Transverse colon (tissue), 4 donors: ENCODE results near the gene ENG. TPM values are rescaled to one million over a fixed set of nuclear protein-coding genes. Genes with fewer than 3 reads are reported as not detected.

Experiments
- DNase-seq: peaks from one replicate; pipeline ENCODE4 v3.0.0-alpha.2; 2019
- H3K27ac ChIP-seq, 4 donors: fragments of 200-600 bp; sonication (generic); 2 replicates each; pipeline ENCODE4 v1.5.1; 2016 to 2018; ENCODE audit warnings: inconsistent platforms in 4 of 4
- H3K27me3 ChIP-seq: fragments of 200-600 bp; sonication (generic); 2 replicates; pipeline ENCODE4 v1.5.1; 2017; ENCODE audit warnings: inconsistent platforms
- H3K36me3 ChIP-seq, 4 donors: fragments of 200-600 bp; sonication (generic); 2 replicates each; pipeline ENCODE4 v1.5.1; 2017 to 2019; ENCODE audit warnings: inconsistent platforms in 4 of 4
- H3K4me1 ChIP-seq, 4 donors: fragments of 200-600 bp; sonication (generic); 2 replicates each; pipeline ENCODE4 v1.5.1; 2017 to 2020; ENCODE audit warnings: inconsistent platforms in 4 of 4
- H3K4me3 ChIP-seq, 4 donors: fragments of 200-600 bp; sonication (generic); 1 replicate in 1 of 4; 2 replicates in 3 of 4; pipeline versions ENCODE4 v1.5.1 to v1.6.1; 2017 to 2019; ENCODE audit warnings: inconsistent platforms in 4 of 4
- H3K9me3 ChIP-seq, 2 donors: fragments of 200-600 bp; sonication (generic); 2 replicates each; pipeline ENCODE4 v1.5.1; 2017 to 2019; ENCODE audit warnings: inconsistent platforms in 2 of 2
- EP300 ChIP-seq: sonication (generic); formaldehyde crosslinking; IDR thresholded peaks from one replicate; pipeline ENCODE4 v1.6.1; 2017; ENCODE audit warnings: antibody characterized with exemption, low read depth
- POLR2A ChIP-seq: fragments of 450-650 bp; IDR thresholded peaks from one replicate; pipeline ENCODE4 v1.6.1; 2016; ENCODE audit warnings: antibody characterized with exemption, mild to moderate bottlenecking, moderate library complexity
- POLR2AphosphoS5 ChIP-seq, 3 donors: sonication (generic); formaldehyde crosslinking; IDR thresholded peaks; one replicate each; pipeline ENCODE4 v1.6.1; 2016; ENCODE audit warnings: antibody characterized with exemption in 3 of 3
- WGBS, 2 donors: methylation state at CpG; one replicate each; pipeline ENCODE4 v1.1.5; 2018; ENCODE audit warnings: low coverage in 1 of 2; 5-methylcytosine and 5-hydroxymethylcytosine counted together
- in situ Hi-C, 4 donors: fragments of 200-750 bp; cut with MboI; loops; one replicate each; pipeline versions ENCODE4 v1.15.0 to v1.15.1; 2017; ENCODE audit warnings: low sequenced_read_pairs in 3 of 4, low pct_ligation_motif_present in 1 of 4, low pct_unique_long_range_greater_than_20kb in 1 of 4
- intact Hi-C: fragments of 100-400 bp; cut with DNase I; formaldehyde crosslinking; loops from one replicate; pipeline ENCODE4 v1.15.1; 2023; ENCODE audit warnings: low total_unique reads
- total RNA-seq, 4 donors: library from RNA; depleted of rRNA; stranded (reverse); fragments of >200 nt; gene quantifications; one replicate each; pipeline ENCODE4 v1.1.0, GENCODE V29; 2016
- TF ChIP-seq, protein P1 (sequence below), 5 experiments: fragments of 200-600 bp in 3 of 5; fragments of 450-650 bp in 2 of 5; sonication (generic) in 3 of 5; IDR thresholded peaks; 1 replicate in 2 of 5; 2 replicates in 3 of 5; pipeline ENCODE4 v1.5.1; 2016 to 2017; ENCODE audit warnings: antibody characterized with exemption in 5 of 5, inconsistent platforms in 3 of 5, mild to moderate bottlenecking in 2 of 5, moderate library complexity in 1 of 5

The ENG gene
- total RNA-seq, 4 donors from 2014 or later, result 10.6 to 23.9 (median 17.0) TPM

DNA sequence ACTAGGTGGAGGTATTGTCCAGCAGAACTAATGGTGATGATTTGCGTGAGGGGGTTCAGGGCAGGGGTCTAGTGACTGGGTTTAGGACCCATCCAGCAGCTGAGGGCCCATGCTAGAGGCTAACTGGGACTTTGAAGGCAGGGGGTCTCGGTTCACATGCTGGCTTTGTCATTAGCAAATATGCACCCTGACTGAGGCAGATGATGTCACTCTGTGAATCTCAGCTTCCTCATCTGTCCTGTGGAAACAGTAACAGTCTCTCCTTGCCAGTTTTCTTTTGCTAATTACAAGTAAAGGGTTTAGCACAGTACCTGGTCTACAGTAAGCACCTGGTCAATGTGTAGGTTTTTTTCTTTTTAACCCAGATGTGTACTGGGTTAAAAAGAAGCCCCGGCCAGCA lies 81.2 kb downstream of the ENG start:
- no peak for DNase-seq
- H3K9me3 ChIP-seq, result no peaks in the 10 kb centered on the region
- no peaks in the 10 kb centered on the region for H3K27me3 ChIP-seq
- H3K27ac ChIP-seq, result no peak overlapping the region
- intact Hi-C loops (no loop called here), in situ Hi-C loops (no loop called here)
- H3K36me3 ChIP-seq, result no peaks in the 10 kb centered on the region
- H3K4me3 ChIP-seq, result no peak overlapping the region
- H3K4me1 ChIP-seq, result peaks cover 0 to 20% (median 11%) of the 10 kb centered on the region in 4 donors
- WGBS, 2 donors, result 83 to 89% methylated on average over 1 to 3 of the region's 3 CpGs
- no peak for TF ChIP-seq POLR2A
- TF ChIP-seq, protein P1, sequence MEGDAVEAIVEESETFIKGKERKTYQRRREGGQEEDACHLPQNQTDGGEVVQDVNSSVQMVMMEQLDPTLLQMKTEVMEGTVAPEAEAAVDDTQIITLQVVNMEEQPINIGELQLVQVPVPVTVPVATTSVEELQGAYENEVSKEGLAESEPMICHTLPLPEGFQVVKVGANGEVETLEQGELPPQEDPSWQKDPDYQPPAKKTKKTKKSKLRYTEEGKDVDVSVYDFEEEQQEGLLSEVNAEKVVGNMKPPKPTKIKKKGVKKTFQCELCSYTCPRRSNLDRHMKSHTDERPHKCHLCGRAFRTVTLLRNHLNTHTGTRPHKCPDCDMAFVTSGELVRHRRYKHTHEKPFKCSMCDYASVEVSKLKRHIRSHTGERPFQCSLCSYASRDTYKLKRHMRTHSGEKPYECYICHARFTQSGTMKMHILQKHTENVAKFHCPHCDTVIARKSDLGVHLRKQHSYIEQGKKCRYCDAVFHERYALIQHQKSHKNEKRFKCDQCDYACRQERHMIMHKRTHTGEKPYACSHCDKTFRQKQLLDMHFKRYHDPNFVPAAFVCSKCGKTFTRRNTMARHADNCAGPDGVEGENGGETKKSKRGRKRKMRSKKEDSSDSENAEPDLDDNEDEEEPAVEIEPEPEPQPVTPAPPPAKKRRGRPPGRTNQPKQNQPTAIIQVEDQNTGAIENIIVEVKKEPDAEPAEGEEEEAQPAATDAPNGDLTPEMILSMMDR (IDR thresholded peaks at IDR 0.05), result no peak
- TF ChIP-seq EP300, result no peak
- TF ChIP-seq POLR2AphosphoS5 (IDR thresholded peaks at IDR 0.05), result no peak

DNA sequence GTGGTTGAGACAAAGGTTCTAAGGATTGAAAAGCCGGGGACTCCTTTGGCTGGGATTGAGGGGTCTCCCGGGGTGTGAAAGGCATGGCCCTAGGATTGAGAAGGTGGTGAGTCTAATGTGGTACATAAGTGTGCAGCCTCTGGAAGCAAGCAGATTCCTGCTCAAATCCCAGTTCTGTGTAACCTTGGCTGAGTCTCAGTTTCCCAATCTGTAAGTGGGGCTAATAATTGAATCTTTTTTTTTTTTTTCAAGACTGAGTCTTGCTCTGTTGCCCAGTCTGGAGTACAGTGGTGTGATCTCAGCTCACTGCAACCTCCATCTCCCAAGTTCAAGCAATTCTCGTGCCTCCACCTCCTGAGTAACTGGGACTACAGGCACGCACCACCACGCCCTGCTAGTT lies 81.9 kb downstream of the ENG start:
- intact Hi-C loops, result no loop called here
- no peak for DNase-seq

GRCh38 chr9:127771570-127772189 lies 82.8 kb downstream of the ENG start:
- no peaks in the 10 kb centered on the region for H3K9me3 ChIP-seq
- H3K4me1 ChIP-seq, result peaks cover 0 to 34% (median 11%) of the 10 kb centered on the region in 4 donors
- TF ChIP-seq POLR2A (no peak), POLR2AphosphoS5 (IDR thresholded peaks at IDR 0.05) (no peak), EP300 (no peak)
- TF ChIP-seq, protein P1 (IDR thresholded peaks at IDR 0.05), result no peak
- no peaks in the 10 kb centered on the region for H3K36me3 ChIP-seq
- in situ Hi-C loops, result no loop called here
- intact Hi-C loops, result no loop called here
- WGBS, 2 donors, result 3 to 30% methylated on average over 2 to 19 of the region's 19 CpGs
- no peak for DNase-seq
- peak overlapping the region in 3 of 4 donors; percentile 73 to 81 (median 78) for H3K27ac ChIP-seq
- H3K4me3 ChIP-seq, result peak overlapping the region in 3 of 4 donors; percentile 32 to 56 (median 42)
- no peaks in the 10 kb centered on the region for H3K27me3 ChIP-seq

More for the DNA sequence above, 81.9 kb downstream of the ENG start:
- H3K27me3 ChIP-seq, result no peaks in the 10 kb centered on the region
- TF ChIP-seq EP300 (no peak), POLR2AphosphoS5 (IDR thresholded peaks at IDR 0.05) (no peak), POLR2A (no peak)
- TF ChIP-seq, protein P1 (IDR thresholded peaks at IDR 0.05), result no peak
- H3K36me3 ChIP-seq, result no peaks in the 10 kb centered on the region
- H3K4me3 ChIP-seq, result no peak overlapping the region
- H3K9me3 ChIP-seq, result no peaks in the 10 kb centered on the region
- H3K4me1 ChIP-seq, result peaks cover 0 to 25% (median 11%) of the 10 kb centered on the region in 4 donors
- WGBS, 2 donors, result 77 to 83% methylated on average over 3 to 5 of the region's 5 CpGs
- no peak overlapping the region for H3K27ac ChIP-seq
- in situ Hi-C loops, result no loop called here

GRCh38 chr9:127770905-127771569 lies 83.4 kb downstream of the ENG start:
- in situ Hi-C loops (no loop called here), intact Hi-C loops (no loop called here)
- H3K9me3 ChIP-seq, result no peaks in the 10 kb centered on the region
- H3K36me3 ChIP-seq, result no peaks in the 10 kb centered on the region
- DNase-seq, result peak; percentile 99
- WGBS, 2 donors, result 0% methylated on average over 32 of the region's 43 CpGs; no CpG with 5 or more reads in 1 of the 2 donors
- peaks cover 0 to 34% (median 11%) of the 10 kb centered on the region in 4 donors for H3K4me1 ChIP-seq
- peak overlapping the region; percentile 62 to 81 (median 76) for H3K27ac ChIP-seq
- no peaks in the 10 kb centered on the region for H3K27me3 ChIP-seq
- TF ChIP-seq POLR2AphosphoS5 (IDR thresholded peaks at IDR 0.05) (peak; percentile 27 to 58 (median 42)), POLR2A (peak; percentile 36), EP300 (no peak)
- TF ChIP-seq, protein P1 (IDR thresholded peaks at IDR 0.05), result no peak
- H3K4me3 ChIP-seq, result peak overlapping the region in 3 of 4 donors; percentile 32 to 56 (median 42)
